Ectodermal cell (in vitro differentiated cells): ENCODE results near the gene GNAT3.

Experiments
- H3K27ac ChIP-seq: 2 replicates; pipeline ENCODE4 v1.7.0; 2013; ENCODE audit warnings: mild to moderate bottlenecking, low read depth, low read length; ENCODE audit not compliant: insufficient read depth, poor library complexity, severe bottlenecking
- H3K27me3 ChIP-seq: 2 replicates; pipeline ENCODE4 v1.7.0; 2013; ENCODE audit warnings: mild to moderate bottlenecking, low read length; ENCODE audit not compliant: insufficient read depth, control insufficient read depth, poor library complexity, severe bottlenecking
- H3K36me3 ChIP-seq: one replicate; pipeline ENCODE4 v1.7.0; 2013; ENCODE audit warnings: low read length; ENCODE audit not compliant: control insufficient read depth, insufficient read depth
- H3K4me1 ChIP-seq: one replicate; pipeline ENCODE4 v1.7.0; 2013; ENCODE audit warnings: low read length; ENCODE audit not compliant: control insufficient read depth, insufficient read depth
- H3K4me3 ChIP-seq: 2 replicates; pipeline ENCODE4 v1.7.0; 2013; ENCODE audit warnings: low read depth, low read length, control low read depth; ENCODE audit not compliant: insufficient read depth
- H3K9me3 ChIP-seq: 2 replicates; pipeline ENCODE4 v1.7.0; 2013; ENCODE audit warnings: mild to moderate bottlenecking, low read length, moderate library complexity; ENCODE audit not compliant: control insufficient read depth
- WGBS, 2 experiments: methylation state at CpG; one replicate each; pipeline ENCODE4 v1.1.7; 2013; ENCODE audit warnings: missing lambda C conversion rate in 2 of 2; 5-methylcytosine and 5-hydroxymethylcytosine counted together

The GNAT3 gene

DNA sequence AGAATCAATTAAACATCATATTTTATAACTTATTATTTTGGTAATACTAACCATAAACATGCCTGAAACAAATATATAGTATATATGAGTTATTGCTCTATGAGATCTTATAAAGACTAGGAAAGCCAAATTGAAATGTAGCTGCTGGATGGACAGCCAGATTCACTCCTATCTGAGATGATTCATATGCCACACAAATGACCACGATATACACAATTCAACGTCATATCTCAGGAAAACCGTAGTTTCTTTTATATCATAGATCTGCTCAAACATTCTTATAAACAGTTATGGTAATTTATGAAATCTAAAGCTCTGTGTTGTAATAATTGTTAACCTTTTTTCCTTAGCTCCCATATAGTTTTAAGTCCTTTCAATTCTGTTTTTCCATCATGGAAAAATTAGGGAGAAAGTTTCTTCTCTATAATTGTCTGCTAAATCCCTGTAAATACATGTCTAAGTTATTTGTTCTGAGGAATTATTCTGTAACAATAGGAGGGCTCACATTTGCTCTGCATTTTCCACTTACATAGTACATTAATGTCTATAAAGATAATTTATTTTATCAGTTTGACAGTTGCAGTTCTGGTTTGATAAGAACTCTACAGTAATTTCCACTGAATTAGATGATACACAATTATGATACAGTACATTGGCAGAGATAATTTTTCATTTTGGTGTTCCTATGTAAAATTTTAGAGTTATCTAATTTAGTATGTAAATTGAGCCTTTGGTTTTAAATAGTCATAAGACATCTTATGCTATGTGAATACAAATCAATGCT is 42.7 kb downstream of the GNAT3 start:
- Histone ChIP-seq H3K27ac (no peak overlapping the region), H3K36me3 (no peaks in the 10 kb centered on the region), H3K4me3 (no peak overlapping the region), H3K4me1 (no peaks in the 10 kb centered on the region), H3K27me3 (no peaks in the 10 kb centered on the region), H3K9me3 (no peaks in the 10 kb centered on the region)
- 64 to 100% methylated on average over 2 to 3 of the region's 3 CpGs for WGBS, 2 experiments

DNA sequence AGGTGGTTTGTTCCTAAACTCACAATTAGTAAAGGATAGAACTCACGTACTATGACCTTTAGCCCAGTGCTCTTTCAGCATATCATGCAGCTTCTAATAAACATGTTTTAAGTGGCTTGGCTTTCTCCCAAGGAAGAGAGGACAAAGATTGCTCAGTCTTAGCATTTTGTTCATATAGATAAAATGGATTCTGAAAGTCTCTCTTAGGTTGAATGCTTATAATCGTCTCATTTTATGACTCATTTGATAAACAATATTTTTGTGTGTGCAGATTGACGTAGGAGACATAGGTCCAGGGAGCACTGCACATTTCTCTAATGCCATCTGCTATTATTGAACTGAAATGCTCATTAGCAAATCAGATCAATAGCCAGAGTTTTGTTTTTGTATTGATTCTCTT is 44.8 kb downstream of the GNAT3 start:
- Histone ChIP-seq H3K36me3 (no peaks in the 10 kb centered on the region), H3K9me3 (no peaks in the 10 kb centered on the region), H3K4me1 (no peaks in the 10 kb centered on the region), H3K4me3 (no peak overlapping the region), H3K27ac (no peak overlapping the region), H3K27me3 (no peaks in the 10 kb centered on the region)
- 98 to 100% methylated on average over 2 to 3 of the region's 3 CpGs for WGBS, 2 experiments

DNA sequence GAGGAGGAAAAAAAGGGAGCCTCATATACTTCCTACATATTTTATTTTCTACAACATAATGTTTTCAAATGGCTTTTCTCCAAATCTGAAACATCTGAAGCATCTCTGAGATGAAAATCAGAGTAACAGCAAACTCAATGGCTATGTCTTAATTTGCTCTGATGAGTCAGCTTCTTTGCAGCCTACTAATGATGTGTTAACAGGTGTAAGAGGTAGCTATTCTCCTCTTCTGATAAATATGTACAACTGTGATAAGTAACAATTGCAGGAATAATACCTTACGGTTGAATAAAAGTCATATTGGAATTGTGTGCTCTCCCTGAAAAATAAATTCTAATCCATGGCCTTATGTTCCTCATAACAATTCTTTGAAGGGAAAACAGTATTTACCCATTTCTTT is 45.2 kb downstream of the GNAT3 start:
- Histone ChIP-seq H3K9me3 (no peaks in the 10 kb centered on the region), H3K4me1 (no peaks in the 10 kb centered on the region), H3K4me3 (no peak overlapping the region), H3K36me3 (no peaks in the 10 kb centered on the region), H3K27me3 (no peaks in the 10 kb centered on the region), H3K27ac (no peak overlapping the region)
- WGBS, 2 experiments = 100% methylated on average over 1 of the region's 1 CpG; no CpG with 5 or more reads in 1 of the 2 experiments

DNA sequence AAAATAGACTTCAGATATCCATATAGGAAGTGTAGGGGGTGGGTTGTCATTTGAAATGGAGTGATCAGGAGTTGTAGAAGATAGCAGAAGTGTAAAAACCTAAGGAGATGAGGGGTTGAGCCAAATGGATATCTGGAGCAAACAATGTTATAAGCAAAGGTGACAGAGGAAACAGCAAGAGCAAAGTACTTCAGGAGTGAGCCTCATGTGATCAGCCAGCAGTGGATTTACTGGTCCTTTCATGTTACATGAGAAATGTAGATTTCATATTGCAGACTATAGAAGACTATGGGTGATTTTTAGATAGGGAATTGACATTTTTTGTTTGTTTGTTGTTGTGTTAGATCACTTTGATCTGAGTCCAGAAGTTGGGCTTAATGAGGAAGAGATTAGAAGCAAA is 47.7 kb downstream of the GNAT3 start:
- no peaks in the 10 kb centered on the region for H3K4me1 ChIP-seq
- no peaks in the 10 kb centered on the region for H3K27me3 ChIP-seq
- no peak overlapping the region for H3K4me3 ChIP-seq
- H3K9me3 ChIP-seq = no peaks in the 10 kb centered on the region
- no peak overlapping the region for H3K27ac ChIP-seq
- H3K36me3 ChIP-seq = no peaks in the 10 kb centered on the region

DNA sequence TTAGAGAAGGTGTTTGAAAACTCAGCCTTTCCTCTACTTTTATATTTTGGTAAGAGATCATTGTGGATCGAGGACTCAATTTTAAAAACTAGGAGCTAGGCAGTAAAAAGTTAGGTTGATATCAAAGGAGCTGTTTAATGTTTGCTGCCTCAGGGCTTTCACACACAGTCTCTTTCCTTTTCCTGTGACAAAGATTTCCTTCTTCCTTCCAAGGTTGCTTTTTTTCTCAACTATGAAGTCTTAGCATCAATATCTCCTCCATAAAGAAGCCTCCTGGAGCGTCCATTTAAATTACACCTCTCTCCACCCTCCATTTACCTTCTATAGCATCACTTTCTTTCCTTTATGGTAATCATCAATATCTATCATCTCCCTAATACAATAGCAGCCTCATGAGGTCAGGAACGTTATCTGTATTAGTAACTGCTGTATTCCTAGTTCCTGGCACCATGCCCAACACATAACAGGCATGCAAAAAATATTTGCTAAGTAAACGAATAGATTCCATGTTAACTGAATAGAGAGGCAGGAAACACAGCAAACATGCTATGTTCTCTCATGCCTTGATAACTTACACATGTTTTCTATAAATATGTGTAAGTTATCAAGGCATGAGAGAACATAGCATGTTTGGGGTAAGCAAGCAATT is 48.5 kb downstream of the GNAT3 start:
- Histone ChIP-seq H3K27me3 (no peaks in the 10 kb centered on the region), H3K4me1 (no peaks in the 10 kb centered on the region), H3K36me3 (no peaks in the 10 kb centered on the region), H3K27ac (no peak overlapping the region), H3K4me3 (no peak overlapping the region), H3K9me3 (no peaks in the 10 kb centered on the region)
- 92 to 98% methylated on average over 4 of the region's 4 CpGs for WGBS, 2 experiments

DNA sequence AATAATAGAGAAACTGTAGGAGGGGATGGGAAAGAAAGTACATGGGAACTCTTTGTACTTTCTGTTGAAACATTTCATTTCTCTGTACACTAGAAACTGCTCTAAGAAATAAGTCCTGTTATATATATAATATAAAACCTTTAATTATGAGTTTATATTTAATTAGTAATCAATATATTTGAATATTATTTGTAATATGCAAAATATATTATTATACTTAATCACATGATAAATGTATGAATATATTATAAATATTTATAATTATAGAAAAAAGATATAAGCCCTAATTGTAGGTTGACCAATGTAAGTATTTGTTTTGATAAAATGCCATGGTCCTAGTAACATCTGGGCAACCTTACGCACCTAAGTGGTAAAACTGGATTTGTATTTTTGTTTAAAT is 51.0 kb downstream of the GNAT3 start:
- Histone ChIP-seq H3K27ac (no peak overlapping the region), H3K4me1 (no peaks in the 10 kb centered on the region), H3K9me3 (no peaks in the 10 kb centered on the region), H3K27me3 (no peaks in the 10 kb centered on the region), H3K36me3 (no peaks in the 10 kb centered on the region), H3K4me3 (no peak overlapping the region)
- WGBS, 2 experiments = 92 to 97% methylated on average over 1 of the region's 1 CpG

DNA sequence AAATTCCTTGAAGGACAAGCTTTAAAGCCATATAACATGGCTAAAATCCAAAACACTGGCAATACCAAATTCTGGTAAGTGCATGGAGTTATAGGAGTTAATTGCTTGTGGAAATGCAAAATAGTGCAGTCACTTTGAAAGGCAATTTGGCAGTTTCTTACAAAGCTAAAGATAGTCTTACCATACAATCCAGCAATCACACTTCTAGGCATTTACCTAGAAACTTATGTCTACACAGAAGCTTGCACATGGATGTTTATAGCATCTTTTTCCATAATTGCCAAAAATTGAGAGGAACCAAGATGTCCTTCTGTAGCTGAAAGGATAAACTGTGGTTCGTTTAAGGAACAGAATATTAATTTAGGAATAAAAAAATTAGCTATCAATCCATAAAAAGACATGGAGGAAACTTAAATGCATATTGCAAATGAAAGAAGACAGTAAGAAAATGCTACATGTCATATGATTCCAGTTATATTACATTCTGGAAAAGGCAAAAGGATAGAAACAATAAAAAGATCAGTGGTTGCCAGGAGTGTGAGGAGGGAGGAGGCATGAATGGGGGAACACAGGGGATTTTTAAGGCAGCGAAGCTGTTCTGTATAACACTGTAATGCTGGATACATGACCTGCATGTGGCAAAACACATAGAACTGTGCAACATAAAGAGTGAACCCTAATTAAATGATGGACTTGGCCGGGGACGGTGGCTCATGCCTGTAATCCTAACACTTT is 51.9 kb downstream of the GNAT3 start:
- Histone ChIP-seq H3K4me3 (no peak overlapping the region), H3K27ac (no peak overlapping the region), H3K9me3 (no peaks in the 10 kb centered on the region), H3K27me3 (no peaks in the 10 kb centered on the region), H3K4me1 (no peaks in the 10 kb centered on the region), H3K36me3 (no peaks in the 10 kb centered on the region)
- WGBS, 2 experiments = 97% methylated on average over 3 of the region's 4 CpGs

DNA sequence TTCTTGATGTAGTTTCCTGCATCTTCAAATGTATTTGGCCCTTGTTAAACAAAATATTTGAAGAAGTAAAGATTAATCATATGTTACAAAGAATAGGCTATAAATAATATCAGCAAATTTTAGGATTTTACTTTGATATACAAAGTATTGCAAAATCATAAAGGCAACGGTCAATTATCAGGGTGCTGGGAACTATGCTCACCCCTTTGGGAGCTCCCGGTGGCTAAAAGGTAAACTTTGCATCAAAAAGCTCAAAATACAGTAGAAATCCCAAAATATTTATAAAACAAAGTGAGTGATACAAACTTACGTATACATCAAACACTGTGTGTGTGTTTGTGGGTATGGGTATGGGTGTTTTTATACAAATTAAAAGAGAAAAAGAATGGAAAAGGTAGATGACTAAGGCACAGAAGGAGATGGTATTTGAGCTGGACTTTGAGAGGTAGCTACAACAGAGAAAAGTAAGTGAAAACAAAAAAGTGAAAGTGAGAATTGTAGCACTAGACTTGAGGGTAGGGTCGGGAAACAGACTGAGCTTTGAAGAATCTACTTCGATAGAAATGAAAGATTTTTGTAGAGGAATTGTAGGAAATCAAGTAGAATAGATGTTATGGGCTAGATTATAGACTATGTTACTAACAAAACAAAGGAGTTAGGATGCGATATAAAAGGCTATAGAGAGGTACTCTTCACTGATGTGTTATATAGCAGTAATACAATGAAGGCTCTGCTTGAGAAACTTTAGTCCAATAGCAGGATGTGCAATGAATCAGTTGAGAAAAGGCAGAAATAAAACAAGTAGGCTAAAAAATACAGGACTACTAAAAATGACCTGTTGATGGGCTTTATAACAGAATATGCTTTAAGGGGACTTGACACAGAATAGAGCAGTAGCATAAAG is 52.8 kb downstream of the GNAT3 start:
- H3K36me3 ChIP-seq = no peaks in the 10 kb centered on the region
- no peaks in the 10 kb centered on the region for H3K4me1 ChIP-seq
- no peak overlapping the region for H3K4me3 ChIP-seq
- H3K27ac ChIP-seq = no peak overlapping the region
- H3K9me3 ChIP-seq = no peaks in the 10 kb centered on the region
- no peaks in the 10 kb centered on the region for H3K27me3 ChIP-seq
- 92 to 96% methylated on average over 6 of the region's 6 CpGs for WGBS, 2 experiments

DNA sequence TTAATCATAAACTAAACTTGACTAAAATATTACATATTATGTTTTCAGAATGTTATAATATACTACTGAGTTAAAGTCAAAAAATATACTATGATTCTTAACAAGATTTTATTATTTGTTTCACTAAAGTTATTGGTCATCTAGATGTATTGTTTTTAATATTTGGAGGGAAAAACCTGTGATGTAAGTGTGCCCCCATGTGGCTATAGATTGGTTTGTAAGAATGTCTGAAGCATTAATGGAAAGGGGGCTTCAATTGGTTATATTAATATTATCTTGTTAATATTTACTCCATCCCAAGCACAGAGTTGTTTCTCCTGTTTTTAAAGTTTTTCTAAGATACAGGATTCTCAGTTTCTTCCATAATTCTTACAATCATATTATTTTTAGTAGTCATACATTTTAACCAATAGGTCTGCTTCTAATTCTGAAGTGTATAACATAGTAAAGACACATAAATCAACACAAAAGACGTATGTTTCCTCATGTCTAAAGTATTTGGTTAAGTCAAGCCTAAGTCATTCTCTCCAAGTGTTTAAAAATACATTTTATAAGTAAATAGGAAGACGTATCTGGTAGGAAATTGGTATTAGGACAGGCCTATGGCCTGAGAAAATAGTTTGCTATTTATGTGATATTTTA is 58.0 kb downstream of the GNAT3 start:
- WGBS, 2 experiments = no CpG with 5 or more reads among the region's 2 CpGs
- Histone ChIP-seq H3K4me1 (no peaks in the 10 kb centered on the region), H3K4me3 (no peak overlapping the region), H3K36me3 (no peaks in the 10 kb centered on the region), H3K9me3 (no peaks in the 10 kb centered on the region), H3K27me3 (no peaks in the 10 kb centered on the region), H3K27ac (no peak overlapping the region)
